ENCODE data around the gene ZBTB22.
A peak's percentile ranks its signal among the peaks of the same experiment; 100 is the strongest.

Gene ZBTB22

DNA sequence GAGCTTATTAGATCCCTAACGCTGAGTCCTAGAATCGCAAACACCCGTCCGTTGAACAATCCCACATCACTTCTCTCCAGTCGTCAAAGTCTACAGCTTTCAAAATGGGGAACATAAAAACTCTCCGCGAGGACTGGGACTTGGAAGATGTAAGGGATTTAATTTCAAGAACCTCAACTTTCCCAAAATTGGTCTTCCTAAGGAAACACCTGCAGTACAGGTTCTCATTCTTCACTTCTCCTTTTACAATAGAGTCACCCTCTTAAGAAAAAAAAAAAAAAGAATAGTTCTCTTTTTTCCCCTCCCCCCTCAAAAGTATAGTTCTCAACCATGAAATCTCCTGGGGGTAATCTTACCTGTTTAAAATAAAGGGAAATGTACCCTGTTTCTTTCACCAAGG lies 6.6 kb upstream of the ZBTB22 start:
- no peak for DNase-seq (ENCODE audit: low spot score)

DNA sequence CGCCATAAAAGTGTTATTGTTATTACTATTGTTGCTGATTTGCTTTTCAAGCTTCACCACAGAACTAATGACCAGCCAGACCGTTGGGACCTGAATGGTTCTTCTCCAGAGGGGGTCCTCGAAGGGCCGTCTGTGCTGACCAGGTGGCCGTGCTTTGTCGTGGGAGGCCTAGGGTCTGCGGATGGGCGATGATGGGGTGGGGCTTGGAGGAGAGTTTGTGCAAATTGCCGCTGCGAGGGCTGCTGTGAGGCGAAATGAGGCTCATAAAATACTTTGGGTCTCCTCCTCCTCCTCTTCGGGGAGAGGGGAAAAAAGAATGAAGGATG lies 6.0 kb upstream of the ZBTB22 start:
- no peak for DNase-seq (ENCODE audit: low spot score)

DNA sequence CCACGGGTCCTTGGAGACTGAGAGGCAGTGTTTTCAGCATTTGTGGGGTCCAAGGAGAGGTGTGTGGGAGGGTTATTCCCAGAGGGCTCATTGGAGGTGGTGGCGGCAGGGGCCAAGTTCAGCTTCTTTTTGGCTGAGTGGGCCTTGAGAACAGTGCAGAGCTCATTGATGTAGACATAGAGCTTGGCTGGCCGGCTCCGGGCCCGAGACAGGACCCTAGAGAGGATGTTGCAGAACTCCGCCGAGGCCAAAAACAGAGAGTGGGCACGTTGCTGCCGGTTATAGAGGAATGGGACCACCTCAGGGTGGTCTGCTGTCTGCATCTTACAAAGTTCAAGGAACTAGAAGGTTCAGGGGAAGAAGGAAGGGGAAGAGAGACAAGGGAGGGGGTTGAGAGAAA lies 3.7 kb upstream of the ZBTB22 start:
- no peak for DNase-seq (ENCODE audit: low spot score)

DNA sequence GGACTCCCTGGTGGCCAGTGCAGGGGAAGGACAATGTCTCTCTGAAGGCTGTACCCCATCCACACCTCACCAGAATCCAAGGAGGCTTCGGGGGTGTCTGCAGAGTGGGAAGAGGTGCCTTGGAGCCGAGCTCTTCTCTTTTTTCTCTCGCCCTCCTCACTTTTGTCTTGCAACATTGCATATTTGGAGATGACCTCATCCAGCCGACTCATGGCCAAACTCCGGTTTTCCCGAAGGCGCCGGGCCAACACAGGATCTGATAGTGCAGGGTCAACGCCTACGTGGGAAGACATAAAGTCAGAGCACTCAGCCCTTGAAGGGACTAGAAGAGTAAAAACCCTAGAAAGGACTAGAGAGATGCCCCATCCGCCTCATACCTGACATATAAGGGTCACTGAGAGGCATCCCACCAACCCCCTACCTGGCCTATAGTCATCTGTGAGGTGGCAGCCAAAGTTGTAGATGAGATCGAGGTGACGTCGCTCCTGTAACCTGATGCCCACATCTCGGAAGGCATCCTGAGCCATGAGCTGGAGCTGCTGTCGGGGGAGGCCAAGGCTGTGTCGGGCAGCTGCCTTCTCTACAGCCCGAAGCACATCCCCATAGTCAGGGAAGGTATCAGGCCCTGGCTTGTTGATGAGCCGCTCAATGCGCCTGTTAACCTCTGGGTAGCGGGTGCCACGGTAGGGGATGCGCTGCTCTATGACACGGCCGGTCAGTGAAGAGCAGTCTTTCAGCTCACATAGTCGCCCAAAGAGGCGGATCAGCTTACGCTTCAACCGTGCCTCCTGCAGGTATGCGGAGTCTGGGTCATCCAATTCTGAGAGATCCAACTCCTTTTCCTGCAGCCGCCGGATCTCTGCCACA lies 3.0 kb upstream of the ZBTB22 start:
- DNase-seq (ENCODE audit: low spot score) = no peak

DNA sequence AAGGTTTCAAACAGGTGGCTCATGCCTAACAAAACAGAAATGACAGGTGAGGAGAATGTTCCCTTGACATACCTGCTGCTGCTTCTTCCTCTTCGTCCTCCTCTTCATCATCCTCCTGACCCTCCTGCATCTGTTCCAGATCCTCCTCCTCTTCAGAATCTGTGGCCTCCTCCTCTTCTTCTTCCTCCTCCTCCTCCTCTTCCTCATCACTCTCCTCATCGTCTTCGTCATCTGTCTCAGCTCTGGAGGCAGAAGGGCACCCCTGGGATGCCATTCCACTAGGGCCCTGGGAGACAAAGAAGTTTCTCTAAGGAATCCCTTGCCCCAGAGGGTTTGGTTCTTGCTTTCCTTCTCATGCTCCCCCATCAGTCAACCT lies 2.4 kb upstream of the ZBTB22 start:
- no peak for DNase-seq (ENCODE audit: low spot score)

DNA sequence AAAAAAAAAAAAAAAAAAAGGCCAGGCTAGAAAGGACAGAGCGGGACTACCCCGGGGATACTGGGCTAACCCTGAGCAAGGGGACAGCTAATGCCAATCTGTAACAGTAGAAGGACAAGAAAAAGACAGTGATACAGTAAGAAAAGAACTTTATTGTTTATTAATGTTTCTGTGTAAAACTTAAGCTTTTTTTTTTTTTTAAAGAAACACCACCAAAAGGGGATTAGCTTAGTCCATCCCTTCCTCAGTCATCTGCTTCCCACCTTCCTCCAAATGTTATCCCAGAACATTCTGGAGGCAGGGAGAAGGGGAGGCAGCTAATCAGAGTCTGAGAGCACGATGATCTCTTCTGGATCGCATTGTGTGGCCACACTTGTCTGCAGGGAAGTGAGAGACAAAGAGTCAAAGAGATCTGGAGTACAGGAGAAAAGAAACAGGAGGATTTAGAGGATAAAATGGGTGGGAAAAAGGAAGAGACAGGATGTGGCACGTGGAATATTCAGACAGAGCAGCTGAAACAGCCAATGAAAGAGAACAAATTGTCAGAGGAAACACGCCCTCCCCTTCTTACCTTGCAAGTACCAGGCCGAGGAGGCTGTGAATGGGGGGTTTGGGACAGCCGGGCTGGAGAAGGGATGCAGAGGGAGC lies 1.0 kb upstream of the ZBTB22 start:
- DNase-seq (ENCODE audit: low spot score) = no peak

DNA sequence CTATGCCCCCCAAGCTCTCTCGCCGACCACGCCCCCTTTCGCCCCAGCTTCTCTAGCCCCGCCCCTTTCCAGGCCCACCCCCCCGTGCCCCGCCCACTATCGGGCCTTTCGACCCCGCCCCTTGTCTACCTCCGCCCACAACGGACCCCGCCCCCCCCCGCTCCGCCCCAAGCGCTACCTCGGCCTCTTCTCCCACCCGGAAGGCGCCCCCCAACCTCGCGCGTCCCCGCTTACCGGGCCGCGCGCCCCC lies 200 bp downstream of the ZBTB22 start:
- DNase-seq (ENCODE audit: low spot score) = peak; percentile 87

DNA sequence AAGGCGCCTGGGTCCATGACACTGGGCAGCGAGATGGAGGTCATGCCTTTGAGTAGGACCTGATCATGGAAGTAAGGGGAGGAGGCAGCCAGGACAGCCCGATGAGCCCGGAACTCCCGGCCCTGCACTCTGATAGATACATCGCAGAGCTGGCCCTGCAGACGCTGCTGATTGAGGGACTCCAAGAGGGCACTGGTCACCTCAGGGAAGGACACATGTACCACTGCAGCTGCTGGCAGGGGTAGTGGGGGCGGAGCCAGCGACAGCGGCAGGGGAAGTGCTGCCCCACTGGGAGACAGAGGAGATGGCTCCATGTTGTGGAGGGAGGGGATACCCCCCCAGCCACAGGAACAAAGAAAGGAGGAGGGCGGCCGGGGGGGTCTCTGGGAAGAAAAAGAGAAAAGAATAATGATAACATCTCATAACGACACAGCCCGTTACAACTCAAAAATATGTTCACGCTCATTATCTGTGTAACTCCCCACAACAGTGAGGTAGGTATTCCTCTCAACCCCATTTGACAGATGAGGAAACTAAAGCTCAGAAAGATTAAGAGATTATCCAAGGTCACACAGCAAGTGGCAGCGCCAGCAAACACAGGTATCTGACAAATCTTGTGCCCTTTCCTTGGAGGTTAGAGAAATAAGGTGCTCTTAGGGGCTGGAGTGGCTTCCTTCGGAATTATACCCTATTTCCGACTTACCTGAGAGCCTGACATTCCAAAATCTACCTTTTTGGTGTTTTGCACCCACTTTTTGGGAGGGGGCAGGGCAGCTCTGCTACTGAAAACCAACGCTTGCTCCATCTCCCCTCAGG lies 733 bp downstream of the ZBTB22 start:
- DNase-seq (ENCODE audit: low spot score) = no peak

DNA sequence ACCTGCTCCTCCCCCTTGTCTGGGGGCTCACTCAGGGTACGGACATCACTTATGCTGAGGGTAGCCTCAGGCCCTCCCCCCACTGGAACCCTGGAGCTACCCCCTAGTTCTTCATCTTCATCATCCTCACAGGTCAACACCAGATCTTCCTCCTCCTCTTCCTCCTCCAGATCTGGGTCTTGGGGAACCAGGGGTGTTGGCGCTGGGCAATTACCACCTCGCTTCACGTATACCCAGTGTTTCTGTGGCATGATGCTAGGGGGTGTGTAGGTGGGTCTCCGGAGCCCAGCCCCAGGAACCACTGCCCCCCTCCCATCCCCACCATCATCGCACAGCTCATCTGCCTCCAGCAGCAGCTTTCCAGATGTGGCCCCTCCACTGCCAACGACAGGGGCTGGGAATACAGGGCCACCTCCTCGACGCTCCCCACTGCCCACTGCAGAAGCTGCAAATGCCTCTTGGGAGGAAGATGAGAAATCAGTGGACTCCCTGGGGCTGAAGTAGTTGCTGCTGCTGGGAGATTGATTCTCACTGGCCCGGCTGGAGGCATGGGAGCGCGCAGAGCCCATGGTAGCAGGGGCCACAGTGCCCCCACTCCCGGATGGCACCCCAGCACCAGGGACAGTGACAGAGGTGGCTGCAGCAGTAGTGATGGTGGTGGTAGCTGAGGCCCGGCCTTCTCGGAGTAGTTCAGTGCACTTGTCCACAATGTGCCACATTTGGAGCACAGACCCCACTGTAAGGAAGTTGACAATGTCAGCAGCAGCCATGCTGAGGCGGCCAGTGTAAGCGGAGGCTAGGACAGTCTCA lies 1.5 kb downstream of the ZBTB22 start:
- no peak for DNase-seq (ENCODE audit: low spot score)

DNA sequence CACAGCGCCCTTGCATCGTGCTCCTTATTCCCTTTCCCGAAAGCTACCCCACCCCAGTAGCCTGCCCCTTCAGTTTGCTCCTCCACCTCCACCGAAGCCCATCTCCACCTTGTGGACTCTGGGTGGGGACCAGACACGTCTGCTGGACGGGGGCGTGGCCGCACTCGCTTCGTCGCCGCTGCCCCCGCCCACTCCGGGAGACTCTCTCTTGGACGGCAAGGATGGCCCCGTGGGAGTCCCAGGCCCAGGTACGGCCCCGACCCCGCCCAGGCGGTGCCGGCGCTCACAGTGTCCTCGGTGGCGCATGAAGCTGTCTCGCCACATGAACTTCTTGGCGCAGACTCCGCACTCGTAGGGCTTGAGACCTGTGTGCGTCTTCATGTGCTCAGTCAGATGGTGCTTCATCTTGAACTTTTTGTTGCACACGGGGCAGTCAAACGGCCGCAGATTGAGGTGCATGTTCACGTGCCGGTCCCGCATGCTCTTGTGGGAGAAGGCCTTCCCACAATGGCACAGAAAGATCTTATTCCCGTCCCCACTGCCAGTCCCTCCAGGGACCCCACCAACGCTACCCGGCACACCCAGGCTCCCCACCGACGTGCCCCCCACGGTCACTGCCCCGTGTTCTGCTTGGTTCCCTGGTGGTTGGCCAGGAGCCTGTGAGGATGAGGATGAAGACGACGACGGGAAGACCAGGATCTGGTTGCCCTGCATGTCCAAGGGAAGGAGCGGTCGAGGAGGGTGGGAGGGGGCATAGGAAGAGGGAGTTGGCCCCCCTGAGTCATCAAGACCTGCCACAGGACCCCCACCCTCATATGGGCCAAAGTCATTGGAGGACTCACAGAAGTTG lies 2.4 kb downstream of the ZBTB22 start:
- no peak for DNase-seq (ENCODE audit: low spot score)

DNA sequence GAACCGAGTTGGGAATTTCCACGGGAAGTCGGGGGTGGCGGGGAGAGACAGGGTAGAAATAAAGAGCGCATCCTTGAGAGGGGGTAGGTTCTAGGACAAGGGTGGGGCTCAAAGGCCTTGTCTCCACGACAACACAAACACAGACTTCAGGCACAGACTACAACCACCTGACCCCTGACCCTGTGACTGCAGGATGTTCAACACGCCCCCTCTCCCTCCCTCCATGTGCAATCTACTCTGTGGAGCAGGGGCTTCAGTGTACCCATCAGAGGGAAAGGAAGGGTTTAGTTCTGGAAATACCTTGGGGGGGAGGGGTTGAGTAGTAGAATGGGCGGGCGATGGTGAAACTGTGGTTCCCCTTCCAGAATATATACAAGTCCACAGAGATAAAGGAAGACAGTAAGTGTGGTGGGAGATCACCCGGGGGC lies 3.0 kb downstream of the ZBTB22 start:
- no peak for DNase-seq (ENCODE audit: low spot score)

DNA sequence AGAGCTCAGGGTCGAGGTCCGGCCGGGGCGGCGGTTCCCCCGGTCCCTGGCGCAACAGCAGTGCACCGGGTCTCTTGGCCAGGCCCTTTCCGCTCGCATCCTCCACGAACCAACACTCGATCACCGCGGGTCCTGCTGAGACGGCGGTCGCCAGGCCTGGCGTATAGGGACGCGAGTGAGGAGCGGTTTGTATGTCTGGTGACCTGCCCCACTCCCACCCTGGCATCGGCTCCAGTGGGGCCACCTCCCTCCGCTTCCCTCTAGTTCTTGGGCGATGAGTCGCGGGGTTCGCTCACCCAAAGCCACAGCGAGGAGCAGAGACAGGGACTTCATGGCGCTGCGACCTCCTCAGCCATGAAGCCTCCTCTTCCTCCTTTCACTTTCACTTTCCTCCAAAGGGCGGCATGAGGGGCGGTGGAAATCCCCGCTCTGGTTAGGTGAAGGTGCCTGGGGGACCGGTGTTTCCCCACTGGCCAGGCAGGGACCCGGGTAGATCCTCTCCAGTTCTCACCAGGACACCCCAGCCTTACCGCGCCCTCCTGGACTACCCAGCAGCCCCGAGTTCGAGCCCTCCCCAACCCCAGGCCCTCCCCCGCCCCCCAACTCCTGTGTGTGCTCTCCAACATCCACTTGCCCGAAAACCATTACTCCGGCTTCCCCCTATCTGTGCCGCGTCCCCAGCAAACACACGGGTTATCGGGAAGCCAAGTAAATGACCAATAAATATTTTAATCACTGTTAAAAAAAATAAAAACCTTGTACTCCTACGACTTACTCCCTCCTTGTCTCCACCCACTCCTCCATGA lies 3.6 kb downstream of the ZBTB22 start, which contains the start of gene TAPBP:
TAPBP (minus strand) TSS at position 370 of the 806 bp plus-strand sequence; CDS start at position 333, 37 bp downstream.
- peak; percentile 60 for DNase-seq (ENCODE audit: low spot score)

DNA sequence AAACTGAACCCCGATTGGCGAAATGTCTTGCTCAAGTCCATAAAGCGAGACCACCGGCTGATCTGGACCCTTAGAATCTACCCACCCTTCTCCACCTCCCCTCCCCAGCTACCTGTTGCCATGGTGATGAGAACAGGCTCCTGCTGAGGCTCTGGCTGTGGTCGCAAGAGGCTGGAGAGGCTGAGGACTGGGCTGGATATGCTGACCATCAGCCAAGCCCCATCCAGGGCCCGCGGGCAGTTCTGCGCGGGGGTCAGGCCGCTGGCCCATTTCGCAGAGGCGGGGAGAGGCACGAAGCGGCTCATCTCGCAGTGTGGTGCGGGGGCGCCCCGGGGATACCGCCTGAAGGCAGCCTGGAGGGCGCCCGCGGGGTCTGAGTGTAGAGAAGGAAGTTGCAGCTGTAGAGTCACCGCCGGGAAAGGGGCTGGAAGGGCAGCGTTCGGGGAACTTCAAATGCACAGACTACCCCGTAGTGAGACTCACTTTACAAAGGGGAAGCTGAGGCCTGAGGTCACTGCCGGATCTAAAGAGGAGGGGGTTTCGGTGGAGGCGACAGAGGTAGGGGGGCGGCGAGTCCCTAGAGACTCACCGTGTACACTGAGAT lies 4.3 kb downstream of the ZBTB22 start:
- peak; percentile 52 for DNase-seq (ENCODE audit: low spot score)

DNA sequence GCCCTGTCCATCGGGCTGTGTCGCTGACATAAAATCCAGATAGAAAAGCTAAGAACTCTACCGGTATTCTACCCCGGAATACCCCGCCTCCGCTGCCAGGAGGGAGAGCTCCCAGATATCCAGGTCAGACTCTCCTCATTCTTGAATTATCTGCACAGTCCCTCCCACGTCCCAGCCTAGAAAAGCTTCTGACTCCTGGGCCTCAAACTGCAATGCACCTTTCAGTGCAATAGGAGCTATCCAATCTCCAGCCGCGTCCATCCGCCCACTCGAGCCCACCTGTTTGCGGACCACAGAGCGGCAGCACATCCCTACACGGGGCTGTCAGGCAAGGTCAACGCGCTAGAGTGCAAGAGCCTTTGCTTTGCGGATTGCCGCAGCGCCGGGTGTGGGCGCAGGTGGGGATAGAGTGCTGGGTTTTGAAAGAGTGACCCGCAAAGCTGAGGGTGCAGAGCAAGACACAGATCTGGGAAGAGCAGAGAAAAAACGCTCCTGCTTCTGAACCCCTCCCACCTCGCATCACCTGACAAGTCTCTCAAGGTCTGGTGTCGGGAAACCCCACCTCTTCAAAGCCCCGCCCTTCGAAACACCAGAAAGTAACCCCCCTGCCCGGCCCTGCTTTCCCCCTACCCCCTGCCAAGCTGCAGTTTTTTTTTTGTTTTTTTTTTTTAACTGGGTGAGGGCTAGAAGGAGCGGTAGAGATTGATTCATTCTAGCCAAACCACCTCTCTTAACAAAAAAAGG lies 5.0 kb downstream of the ZBTB22 start:
- no peak for DNase-seq (ENCODE audit: low spot score)

DNA sequence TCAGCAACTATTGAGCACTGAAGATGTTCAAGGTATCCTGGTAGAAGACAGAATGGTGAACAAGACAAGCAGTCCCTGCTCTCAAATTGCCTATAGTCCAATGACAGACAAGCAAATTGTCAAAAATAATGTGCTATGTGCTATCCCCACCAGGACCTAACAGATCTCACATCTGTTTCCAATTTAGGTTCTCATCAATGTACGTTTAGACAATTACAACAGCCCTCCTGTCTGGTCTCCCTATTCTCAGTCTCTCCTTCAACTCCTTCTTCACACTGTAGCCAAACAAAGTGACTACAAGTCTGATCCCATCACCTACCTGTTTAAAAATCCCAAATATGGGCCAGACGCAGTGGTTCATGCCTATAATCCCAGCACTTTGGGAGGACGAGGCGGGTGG lies 11.2 kb downstream of the ZBTB22 start:
- no peak for DNase-seq (ENCODE audit: low spot score)

DNA sequence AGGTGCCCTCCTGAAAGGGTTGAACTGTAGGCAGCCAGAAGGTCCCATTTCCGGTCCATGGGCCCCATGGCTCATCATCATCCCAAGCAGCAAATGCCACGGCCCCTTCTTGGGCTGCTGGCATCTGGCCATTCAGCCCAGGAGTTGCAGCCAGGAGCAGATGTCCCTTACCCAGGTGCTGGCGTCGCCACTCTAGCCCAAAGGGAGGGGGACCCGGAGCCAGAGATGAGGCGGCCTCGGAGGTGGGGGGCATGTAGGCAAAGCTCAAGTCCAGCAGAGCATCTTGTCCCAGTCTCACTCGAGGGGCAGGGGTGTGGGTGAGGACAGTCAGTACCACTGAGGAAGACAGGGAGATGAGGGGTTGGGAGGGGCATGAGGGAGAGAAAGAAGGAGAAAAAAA lies 12.5 kb downstream of the ZBTB22 start:
- DNase-seq (ENCODE audit: low spot score) = no peak

DNA sequence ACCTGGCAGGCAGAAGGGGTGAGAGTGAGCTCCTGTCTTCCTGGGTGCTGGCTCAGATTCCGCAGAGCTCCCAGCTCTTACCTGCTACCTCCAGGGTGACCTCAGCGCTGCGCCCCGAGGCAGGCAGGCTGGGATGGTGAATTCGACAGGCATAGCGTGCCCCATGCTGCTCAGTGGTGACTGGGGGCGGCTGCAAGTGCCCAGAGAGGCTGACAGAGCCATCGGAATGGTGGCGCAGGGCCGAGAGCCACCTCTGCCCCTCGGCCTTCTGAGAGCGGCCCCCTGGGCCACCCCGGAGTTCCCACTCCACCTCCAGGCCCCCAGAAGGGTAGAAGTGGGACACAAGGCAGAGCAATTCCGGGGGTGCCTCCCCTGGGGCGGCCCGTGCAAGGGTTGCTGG lies 13.3 kb downstream of the ZBTB22 start:
- DNase-seq (ENCODE audit: low spot score) = no peak

DNA sequence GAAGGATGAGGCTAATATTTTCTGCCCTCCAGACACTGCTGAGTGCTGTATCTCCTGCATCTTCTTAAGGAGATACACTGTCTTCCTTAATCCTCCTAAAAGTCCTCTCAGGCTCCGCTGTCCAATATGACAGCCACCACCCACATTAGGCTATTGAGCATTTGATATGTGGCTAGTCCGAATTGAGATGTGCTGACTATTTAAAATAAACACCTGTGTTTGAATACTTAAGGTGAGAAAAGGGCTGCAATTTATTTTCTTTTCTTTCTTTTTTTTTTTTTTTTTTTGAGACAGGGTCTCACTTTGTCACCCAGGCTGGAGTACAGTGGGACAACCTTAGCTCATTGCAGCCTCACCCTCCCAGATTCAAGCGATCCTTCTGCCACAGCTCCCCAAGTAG lies 15.7 kb downstream of the ZBTB22 start:
- no peak for DNase-seq (ENCODE audit: low spot score)

DNA sequence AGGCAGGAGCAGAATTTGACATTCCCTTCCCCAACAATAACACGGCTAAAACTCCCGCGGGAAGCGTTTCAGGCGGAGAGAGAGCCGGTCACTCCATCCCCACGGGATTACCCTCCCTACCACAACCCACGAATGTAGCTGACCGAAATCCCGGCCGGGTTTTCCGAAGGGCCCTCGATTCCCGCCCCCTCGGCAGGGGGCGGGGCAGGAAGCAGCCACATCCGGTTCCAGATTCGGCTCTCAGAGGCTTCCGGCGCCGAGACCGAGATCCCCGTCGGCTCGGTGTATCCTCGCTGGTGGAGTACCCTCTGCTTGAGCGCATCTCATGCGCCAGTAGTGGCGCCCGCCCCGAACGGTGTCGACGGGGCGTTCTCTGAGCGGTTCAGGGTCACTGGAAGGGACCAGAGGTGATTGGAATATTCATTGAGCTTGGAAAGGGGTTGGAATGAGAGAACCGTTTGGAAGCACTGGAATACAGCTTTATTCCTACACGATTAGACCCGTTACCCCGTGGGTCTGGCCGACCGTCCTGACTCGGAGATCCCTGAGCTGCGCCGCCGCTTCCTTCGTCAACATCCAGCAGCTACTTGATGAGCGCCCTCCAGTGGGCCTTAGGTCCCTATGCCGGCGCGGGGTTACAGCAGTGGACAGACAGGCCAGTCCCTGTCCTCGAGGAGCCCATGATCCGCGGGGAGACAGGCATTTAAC lies 18.2 kb downstream of the ZBTB22 start:
- peak; percentile 92 for DNase-seq (ENCODE audit: low spot score)
